Gastrocnemius medialis (tissue), 4 donors: ENCODE results near the gene WLS. TPM values are rescaled to one million over a fixed set of nuclear protein-coding genes. Genes with fewer than 3 reads are reported as not detected.

Source experiments
- ATAC-seq, 2 donors: fragments of 150-250 bp; one replicate each; pipeline ENCODE4 v1.9.1; 2016
- DNase-seq, 2 donors: peaks; one replicate each; pipeline ENCODE4 v3.0.0-alpha.2; 2019
- H3K27ac ChIP-seq, 4 donors: fragments of 200-600 bp; sonication (generic); 1 replicate in 1 of 4; 2 replicates in 3 of 4; pipeline ENCODE4 v1.5.1; 2016 to 2018; ENCODE audit warnings: mild to moderate bottlenecking in 2 of 4, moderate library complexity in 1 of 4
- H3K27me3 ChIP-seq, 3 donors: fragments of 200-600 bp; sonication (generic) in 2 of 3; 1 replicate in 1 of 3; 2 replicates in 2 of 3; pipeline versions ENCODE4 v1.5.1 to v1.6.0; 2016 to 2019; ENCODE audit warnings: mild to moderate bottlenecking in 1 of 3, moderate library complexity in 1 of 3
- H3K36me3 ChIP-seq, 2 donors: fragments of 200-600 bp; sonication (generic) in 1 of 2; one replicate each; pipeline ENCODE4 v1.5.1; 2017 to 2018
- H3K4me1 ChIP-seq, 2 donors: fragments of 200-600 bp; sonication (generic) in 1 of 2; one replicate each; pipeline ENCODE4 v1.5.1; 2016 to 2017; ENCODE audit warnings: mild to moderate bottlenecking in 2 of 2
- H3K4me3 ChIP-seq, 4 donors: fragments of 200-600 bp; sonication (generic) in 3 of 4; 1 replicate in 1 of 4; 2 replicates in 3 of 4; pipeline ENCODE4 v1.5.1; 2016 to 2019; ENCODE audit warnings: mild to moderate bottlenecking in 2 of 4
- H3K9me3 ChIP-seq, 3 donors: fragments of 200-600 bp; sonication (generic) in 2 of 3; 1 replicate in 1 of 3; 2 replicates in 2 of 3; pipeline ENCODE4 v1.5.1; 2016 to 2019
- POLR2A ChIP-seq, 2 donors: fragments of 450-650 bp; IDR thresholded peaks; one replicate each; pipeline ENCODE4 v1.6.1; 2017; ENCODE audit warnings: antibody characterized with exemption in 2 of 2, mild to moderate bottlenecking in 2 of 2, moderate library complexity in 2 of 2
- in situ Hi-C, 4 donors: fragments of 200-750 bp; cut with MboI; loops; one replicate each; pipeline versions ENCODE4 v1.15.0 to v1.8.0; 2017; ENCODE audit warnings: low sequenced_read_pairs in 4 of 4
- intact Hi-C: fragments of 100-400 bp; cut with DNase I; formaldehyde crosslinking; loops from one replicate; pipeline ENCODE4 v1.15.1; 2023; ENCODE audit warnings: low total_unique reads
- total RNA-seq, 4 donors: library from RNA; depleted of rRNA; stranded (reverse); fragments of >200 nt; gene quantifications; one replicate each; pipeline versions ENCODE4 v1.1.0 to v1.2.3, GENCODE V29; 2016
- TF ChIP-seq, protein P1 (sequence below), 5 experiments: fragments of 450-650 bp in 3 of 5; fragments of 200-600 bp in 2 of 5; sonication (generic) in 2 of 5; IDR thresholded peaks in 4 of 5; conservative IDR thresholded peaks in 1 of 5; 1 replicate in 4 of 5; 2 replicates in 1 of 5; pipeline ENCODE4 v1.5.1; 2016 to 2019; ENCODE audit warnings: antibody characterized with exemption in 5 of 5, mild to moderate bottlenecking in 3 of 5, moderate library complexity in 3 of 5

WLS gene
- total RNA-seq, 4 donors from 2014 or later, result 8.6 to 15.7 (median 11.6) TPM

GRCh38 chr1:68181165-68181556 lies 51.2 kb downstream of the WLS start:
- in situ Hi-C loops, result no loop called here
- H3K4me3 ChIP-seq, result no peak overlapping the region
- peaks cover 0 to 6% of the 10 kb centered on the region in 2 donors for H3K4me1 ChIP-seq
- no peaks in the 10 kb centered on the region for H3K27me3 ChIP-seq
- no peak for ATAC-seq
- intact Hi-C loops, result no loop called here
- no peaks in the 10 kb centered on the region for H3K9me3 ChIP-seq
- DNase-seq, result no peak
- TF ChIP-seq POLR2A (IDR thresholded peaks at IDR 0.05), result no peak
- TF ChIP-seq, protein P1, sequence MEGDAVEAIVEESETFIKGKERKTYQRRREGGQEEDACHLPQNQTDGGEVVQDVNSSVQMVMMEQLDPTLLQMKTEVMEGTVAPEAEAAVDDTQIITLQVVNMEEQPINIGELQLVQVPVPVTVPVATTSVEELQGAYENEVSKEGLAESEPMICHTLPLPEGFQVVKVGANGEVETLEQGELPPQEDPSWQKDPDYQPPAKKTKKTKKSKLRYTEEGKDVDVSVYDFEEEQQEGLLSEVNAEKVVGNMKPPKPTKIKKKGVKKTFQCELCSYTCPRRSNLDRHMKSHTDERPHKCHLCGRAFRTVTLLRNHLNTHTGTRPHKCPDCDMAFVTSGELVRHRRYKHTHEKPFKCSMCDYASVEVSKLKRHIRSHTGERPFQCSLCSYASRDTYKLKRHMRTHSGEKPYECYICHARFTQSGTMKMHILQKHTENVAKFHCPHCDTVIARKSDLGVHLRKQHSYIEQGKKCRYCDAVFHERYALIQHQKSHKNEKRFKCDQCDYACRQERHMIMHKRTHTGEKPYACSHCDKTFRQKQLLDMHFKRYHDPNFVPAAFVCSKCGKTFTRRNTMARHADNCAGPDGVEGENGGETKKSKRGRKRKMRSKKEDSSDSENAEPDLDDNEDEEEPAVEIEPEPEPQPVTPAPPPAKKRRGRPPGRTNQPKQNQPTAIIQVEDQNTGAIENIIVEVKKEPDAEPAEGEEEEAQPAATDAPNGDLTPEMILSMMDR (IDR thresholded peaks at IDR 0.05 in 4 of 5, conservative IDR thresholded peaks at IDR 0.05 in 1 of 5), result no peak
- no peak overlapping the region for H3K27ac ChIP-seq
- no peaks in the 10 kb centered on the region for H3K36me3 ChIP-seq

- TF ChIP-seq, protein P1 (IDR thresholded peaks at IDR 0.05 in 4 of 5, conservative IDR thresholded peaks at IDR 0.05 in 1 of 5), result no peak
- TF ChIP-seq POLR2A (IDR thresholded peaks at IDR 0.05), result no peak
- H3K27me3 ChIP-seq, result no peaks in the 10 kb centered on the region
- H3K4me1 ChIP-seq, result peaks cover 4 to 11% of the 10 kb centered on the region in 2 donors
Observed at GRCh38 chr1:68180441-68181164, 51.7 kb downstream of the WLS start.

DNA sequence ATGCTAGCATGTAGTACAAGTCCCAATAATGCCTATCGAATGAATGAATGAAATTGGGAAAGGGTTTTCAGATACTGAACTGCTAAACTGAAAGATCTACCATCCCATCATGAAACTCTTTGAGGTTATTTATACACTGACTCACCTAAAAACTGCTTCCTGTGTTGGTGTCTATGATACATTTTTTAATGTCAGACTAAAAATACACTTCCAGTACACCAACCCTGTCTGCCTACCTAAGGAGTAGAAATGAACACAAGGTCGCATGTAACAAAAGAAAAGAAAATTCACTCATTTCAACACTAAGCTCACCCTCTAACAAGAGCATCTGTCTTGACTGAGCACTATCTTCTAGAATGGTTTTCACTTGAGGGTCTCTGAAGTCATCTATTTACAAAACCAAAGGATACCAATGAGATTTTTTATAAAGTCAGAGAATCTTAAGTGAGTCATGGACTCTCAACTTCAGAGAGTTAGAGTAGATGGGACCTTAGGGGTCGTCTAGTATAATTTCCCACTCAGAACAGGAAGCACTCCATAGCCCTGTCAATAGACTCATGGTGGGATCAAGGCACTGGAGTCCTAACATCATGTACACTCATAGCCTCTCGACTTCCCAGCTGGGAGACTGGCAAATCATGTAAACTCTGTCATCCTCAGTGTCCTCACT lies 53.4 kb downstream of the WLS start:
- Histone ChIP-seq H3K27me3 (no peaks in the 10 kb centered on the region), H3K4me3 (no peak overlapping the region), H3K4me1 (peaks cover 18 to 22% of the 10 kb centered on the region in 2 donors), H3K36me3 (no peaks in the 10 kb centered on the region), H3K9me3 (no peaks in the 10 kb centered on the region), H3K27ac (no peak overlapping the region)
- intact Hi-C loops, result no loop called here
- in situ Hi-C loops, result no loop called here
- no peak for DNase-seq
- TF ChIP-seq, protein P1 (IDR thresholded peaks at IDR 0.05 in 4 of 5, conservative IDR thresholded peaks at IDR 0.05 in 1 of 5), result no peak
- no peak for TF ChIP-seq POLR2A (IDR thresholded peaks at IDR 0.05)
- no peak for ATAC-seq

More at GRCh38 chr1:68180441-68181164, 51.7 kb downstream of the WLS start:
- no peak overlapping the region for H3K27ac ChIP-seq
- intact Hi-C loops, result no loop called here
- ATAC-seq, result no peak
- H3K4me3 ChIP-seq, result no peak overlapping the region
- H3K36me3 ChIP-seq, result no peaks in the 10 kb centered on the region
- H3K9me3 ChIP-seq, result no peaks in the 10 kb centered on the region
- DNase-seq, result no peak
- in situ Hi-C loops, result no loop called here

DNA sequence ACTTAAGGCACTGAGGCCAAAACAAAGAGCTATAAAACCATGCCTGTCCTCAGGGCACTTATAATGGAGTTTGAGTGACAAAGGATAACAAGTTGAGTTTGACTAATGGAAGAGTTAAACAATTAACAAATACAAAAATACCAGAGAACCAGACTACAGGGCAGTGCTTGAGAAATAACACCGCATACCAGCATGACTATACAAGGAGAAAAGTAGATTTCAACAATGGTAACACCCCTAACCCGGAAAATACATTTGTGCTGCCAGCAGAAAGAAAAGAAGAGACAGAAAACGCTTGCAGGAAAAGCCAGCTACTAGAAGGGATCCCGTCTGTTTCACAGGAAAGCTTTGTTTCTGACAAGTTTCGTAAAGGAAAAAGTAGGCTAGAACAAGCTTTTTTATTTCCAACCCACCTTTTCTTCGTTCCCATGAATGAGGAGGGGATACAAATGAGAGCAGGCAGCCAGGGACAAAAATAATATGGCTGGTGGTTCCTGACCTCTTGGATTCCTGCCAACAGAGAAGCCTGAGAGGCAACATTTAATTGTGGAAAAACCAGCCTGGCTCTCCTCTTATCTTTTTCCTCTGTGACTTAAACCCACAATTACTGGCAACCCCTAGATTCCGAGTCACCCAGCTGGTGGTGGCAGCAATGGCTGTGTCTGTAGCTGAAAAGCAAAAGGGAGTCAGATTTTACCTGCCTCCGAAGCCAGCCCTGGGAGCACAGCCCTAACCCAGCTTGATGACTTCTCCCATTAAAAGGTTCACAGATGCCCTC lies 56.5 kb downstream of the WLS start:
- Histone ChIP-seq H3K9me3 (no peaks in the 10 kb centered on the region), H3K36me3 (no peaks in the 10 kb centered on the region), H3K27me3 (no peaks in the 10 kb centered on the region), H3K4me3 (no peak overlapping the region), H3K4me1 (peaks cover 29 to 33% of the 10 kb centered on the region in 2 donors), H3K27ac (no peak overlapping the region)
- in situ Hi-C loops (no loop called here), intact Hi-C loops (no loop called here)
- ATAC-seq (no peak), DNase-seq (no peak)
- no peak for TF ChIP-seq POLR2A (IDR thresholded peaks at IDR 0.05)
- TF ChIP-seq, protein P1 (IDR thresholded peaks at IDR 0.05 in 4 of 5, conservative IDR thresholded peaks at IDR 0.05 in 1 of 5), result no peak
